Keratinocyte (primary cell): ENCODE measurements around the gene PSD4. TPM values are rescaled to one million over a fixed set of nuclear protein-coding genes. Genes with fewer than 3 reads are reported as not detected.

Experiments used
- DNase-seq: peaks from one replicate; pipeline ENCODE4 v3.0.0-alpha.2; 2011; ENCODE audit warnings: low read depth, missing footprints, low spot score
- FAIRE-seq: peaks from 2 replicates; lab custom pipeline; 2011; peaks lifted over from hg19 to GRCh38; lab: Jason Lieb, UNC
- H2AFZ ChIP-seq: 2 replicates; pipeline ENCODE4 v1.6.0; 2012; ENCODE audit warnings: low read length, control low read depth, inconsistent platforms; ENCODE audit not compliant: control insufficient read depth
- H3K27ac ChIP-seq: 2 replicates; pipeline ENCODE4 v1.5.1; 2011; ENCODE audit warnings: low read length; ENCODE audit not compliant: control insufficient read depth, insufficient read depth
- H3K27me3 ChIP-seq: 3 replicates; pipeline ENCODE4 v1.6.0; 2011; ENCODE audit warnings: low read length; ENCODE audit not compliant: control insufficient read depth, insufficient read depth; ENCODE audit errors: extremely low read depth
- H3K36me3 ChIP-seq, 2 experiments: 2 replicates in 1 of 2; 3 replicates in 1 of 2; pipeline ENCODE4 v1.5.1; 2011; ENCODE audit warnings: low read length in 2 of 2, mild to moderate bottlenecking in 1 of 2; ENCODE audit not compliant: control insufficient read depth in 2 of 2, insufficient read depth in 2 of 2; ENCODE audit errors: extremely low read depth in 1 of 2
- H3K4me1 ChIP-seq: 3 replicates; pipeline ENCODE4 v1.5.1; 2011; ENCODE audit warnings: low read length; ENCODE audit not compliant: control insufficient read depth, insufficient read depth; ENCODE audit errors: extremely low read depth
- H3K4me2 ChIP-seq: 3 replicates; pipeline ENCODE4 v1.6.0; 2011; ENCODE audit warnings: low read depth, low read length; ENCODE audit not compliant: control insufficient read depth, insufficient read depth; ENCODE audit errors: extremely low read depth
- H3K4me3 ChIP-seq, 3 experiments: fragments of 200-600 bp in 1 of 3; sonication (generic) in 1 of 3; 2 replicates in 2 of 3; 3 replicates in 1 of 3; pipeline ENCODE4 v1.5.1; 2011 to 2016; ENCODE audit warnings: low read length in 3 of 3, mild to moderate bottlenecking in 3 of 3, control low read depth in 2 of 3, inconsistent platforms in 1 of 3, low read depth in 1 of 3, mixed read lengths in 1 of 3, mixed run types in 1 of 3, moderate library complexity in 1 of 3; ENCODE audit not compliant: control insufficient read depth in 2 of 3, insufficient read depth in 2 of 3; ENCODE audit errors: extremely low read depth in 1 of 3
- H3K79me2 ChIP-seq: 2 replicates; pipeline ENCODE4 v1.6.0; 2012; ENCODE audit warnings: low read length; ENCODE audit not compliant: control insufficient read depth, insufficient read depth
- H3K9ac ChIP-seq: 3 replicates; pipeline ENCODE4 v1.6.0; 2011; ENCODE audit warnings: low read length; ENCODE audit not compliant: control insufficient read depth, insufficient read depth; ENCODE audit errors: extremely low read depth
- H3K9me1 ChIP-seq: 3 replicates; pipeline ENCODE4 v1.6.0; 2011; ENCODE audit warnings: low read length; ENCODE audit not compliant: control insufficient read depth, insufficient read depth; ENCODE audit errors: extremely low read depth
- H3K9me3 ChIP-seq: 2 replicates; pipeline ENCODE4 v1.5.1; 2012; ENCODE audit warnings: low read depth, low read length; ENCODE audit not compliant: control insufficient read depth
- H4K20me1 ChIP-seq: 3 replicates; pipeline ENCODE4 v1.6.0; 2011; ENCODE audit warnings: low read length; ENCODE audit not compliant: control insufficient read depth, insufficient read depth; ENCODE audit errors: extremely low read depth
- EZH2 ChIP-seq: IDR thresholded peaks from one replicate; pipeline ENCODE4 v1.6.1; 2012; ENCODE audit warnings: inconsistent platforms, mild to moderate bottlenecking, low read length, moderate library complexity
- dilution Hi-C: fragments of 300-500 bp; cut with MboI; formaldehyde crosslinking; loops from one replicate; pipeline ENCODE4 v1.7.0; 2020; ENCODE audit warnings: low sequenced_read_pairs; ENCODE audit not compliant: extremely low pct_ligation_motif_present
- polyA plus RNA-seq, 5 experiments: library from polyadenylated mRNA; depleted of rRNA in 3 of 5; stranded (reverse) in 3 of 5; stranded (forward) in 1 of 5; unstranded in 1 of 5; fragments of >200 nt; gene quantifications; 1 replicate in 1 of 5; 2 replicates in 3 of 5; 3 replicates in 1 of 5; pipeline versions ENCODE4 v1.2.1 to v1.2.3, GENCODE V29; 2011 to 2012; ENCODE audit warnings: missing spikeins in 2 of 5, low read depth in 1 of 5, low replicate concordance in 1 of 5
- TF ChIP-seq, protein P1 (sequence below), 3 experiments: IDR thresholded peaks in 1 of 3; conservative IDR thresholded peaks in 1 of 3; optimal IDR thresholded peaks in 1 of 3; 2 replicates in 2 of 3; 3 replicates in 1 of 3; pipeline versions ENCODE3 to v1.5.1; 2011; ENCODE audit warnings: low read length in 3 of 3, mild to moderate bottlenecking in 3 of 3, moderate library complexity in 2 of 3, control low read depth in 1 of 3, inconsistent platforms in 1 of 3; ENCODE audit not compliant: insufficient read depth in 2 of 3; ENCODE audit errors: extremely low read depth in 1 of 3

PSD4 gene
- polyA plus RNA-seq, 1 donor (not counting 4 experiments of a cell fraction or from before 2014, with no cell fraction given): 11.1 TPM

- dilution Hi-C loops: no loop called here
- Histone ChIP-seq H3K4me2 (peak overlapping the region; percentile 96), H3K79me2 (peaks cover 8% of the 10 kb centered on the region), H3K9me1 (no peaks in the 10 kb centered on the region), H3K9ac (peak overlapping the region; percentile 84), H3K36me3 (peaks cover 15 to 17% of the 10 kb centered on the region in 2 experiments), H3K9me3 (no peaks in the 10 kb centered on the region), H4K20me1 (no peaks in the 10 kb centered on the region), H3K4me3 (peak overlapping the region; percentile 50 to 73 (median 65)), H2AFZ (peak overlapping the region; percentile 83), H3K4me1 (peaks cover 30% of the 10 kb centered on the region), H3K27me3 (no peaks in the 10 kb centered on the region), H3K27ac (peak overlapping the region; percentile 90)
- DNase-seq: no peak
- TF ChIP-seq, protein P1, sequence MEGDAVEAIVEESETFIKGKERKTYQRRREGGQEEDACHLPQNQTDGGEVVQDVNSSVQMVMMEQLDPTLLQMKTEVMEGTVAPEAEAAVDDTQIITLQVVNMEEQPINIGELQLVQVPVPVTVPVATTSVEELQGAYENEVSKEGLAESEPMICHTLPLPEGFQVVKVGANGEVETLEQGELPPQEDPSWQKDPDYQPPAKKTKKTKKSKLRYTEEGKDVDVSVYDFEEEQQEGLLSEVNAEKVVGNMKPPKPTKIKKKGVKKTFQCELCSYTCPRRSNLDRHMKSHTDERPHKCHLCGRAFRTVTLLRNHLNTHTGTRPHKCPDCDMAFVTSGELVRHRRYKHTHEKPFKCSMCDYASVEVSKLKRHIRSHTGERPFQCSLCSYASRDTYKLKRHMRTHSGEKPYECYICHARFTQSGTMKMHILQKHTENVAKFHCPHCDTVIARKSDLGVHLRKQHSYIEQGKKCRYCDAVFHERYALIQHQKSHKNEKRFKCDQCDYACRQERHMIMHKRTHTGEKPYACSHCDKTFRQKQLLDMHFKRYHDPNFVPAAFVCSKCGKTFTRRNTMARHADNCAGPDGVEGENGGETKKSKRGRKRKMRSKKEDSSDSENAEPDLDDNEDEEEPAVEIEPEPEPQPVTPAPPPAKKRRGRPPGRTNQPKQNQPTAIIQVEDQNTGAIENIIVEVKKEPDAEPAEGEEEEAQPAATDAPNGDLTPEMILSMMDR (optimal IDR thresholded peaks at IDR 0.05 in 1 of 3, IDR thresholded peaks at IDR 0.05 in 1 of 3, conservative IDR thresholded peaks at IDR 0.05 in 1 of 3; ENCODE audit: extremely low read depth in 1 of 3, insufficient read depth in 2 of 3, low read length in 3 of 3): peak; percentile 58 to 93 (median 92)
- TF ChIP-seq EZH2: no peak
- no peak for FAIRE-seq
Observed at GRCh38 chr2:113198790-113199612, 25.2 kb downstream of the PSD4 start.

DNA sequence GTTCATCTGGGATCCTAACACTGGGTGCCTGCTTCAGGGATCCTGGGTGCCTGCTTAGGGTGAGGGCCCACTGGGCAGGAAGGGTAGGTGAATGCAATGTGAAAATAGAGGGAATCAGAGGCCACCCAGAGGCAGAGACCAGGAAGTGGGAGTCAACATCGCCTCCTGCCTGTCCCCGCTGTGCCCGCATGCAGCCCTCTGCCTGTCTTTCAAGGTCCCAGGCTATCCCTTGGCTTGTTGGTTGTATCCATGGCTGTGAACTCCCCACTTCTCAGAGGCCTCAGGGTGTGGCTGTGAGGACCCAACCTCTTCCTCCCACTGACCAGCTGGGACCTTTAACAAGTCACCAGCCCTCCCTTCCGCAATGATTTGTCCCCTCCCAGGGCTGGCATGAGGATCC lies 26.5 kb downstream of the PSD4 start:
- FAIRE-seq: no peak

More for the DNA sequence above, 26.5 kb downstream of the PSD4 start:
- H3K27me3 ChIP-seq: no peaks in the 10 kb centered on the region
- no peaks in the 10 kb centered on the region for H4K20me1 ChIP-seq
- peak overlapping the region; percentile 65 for H3K27ac ChIP-seq
- no peaks in the 10 kb centered on the region for H3K9me3 ChIP-seq
- no peak overlapping the region for H3K4me3 ChIP-seq
- H3K4me1 ChIP-seq: peaks cover 32% of the 10 kb centered on the region
- H3K4me2 ChIP-seq: peak overlapping the region; percentile 48
- DNase-seq: no peak
- H3K79me2 ChIP-seq: peaks cover 8% of the 10 kb centered on the region
- peak overlapping the region; percentile 14 for H3K9ac ChIP-seq
- TF ChIP-seq, protein P1 (optimal IDR thresholded peaks at IDR 0.05 in 1 of 3, IDR thresholded peaks at IDR 0.05 in 1 of 3, conservative IDR thresholded peaks at IDR 0.05 in 1 of 3; ENCODE audit: extremely low read depth in 1 of 3, insufficient read depth in 2 of 3, low read length in 3 of 3): peak; percentile 28 to 43 (median 30)
- no peak for TF ChIP-seq EZH2
- H3K9me1 ChIP-seq: no peaks in the 10 kb centered on the region
- H3K36me3 ChIP-seq: peaks cover 15 to 17% of the 10 kb centered on the region in 2 experiments
- dilution Hi-C loops: no loop called here
- H2AFZ ChIP-seq: no peak overlapping the region
